H1 (cell line): ENCODE results near the gene GPALPP1. TPM values are rescaled to one million over a fixed set of nuclear protein-coding genes. Genes with fewer than 3 reads are reported as not detected.

ENCODE experiments used
- CTCF ChIA-PET: fragments of 300-600 bp; sonication (Branson Sonifier 250); formaldehyde crosslinking; loops from one replicate; lab custom pipeline; 2021; ENCODE audit not compliant: partially characterized antibody; lab: Charles Lee
- POLR2A ChIA-PET: fragments of 300-600 bp; sonication (Branson Sonifier 250); formaldehyde crosslinking; loops from one replicate; lab custom pipeline; 2021; ENCODE audit warnings: inconsistent platforms; ENCODE audit not compliant: partially characterized antibody; lab: Charles Lee
- DNase-seq, 2 experiments: peaks; one replicate each; pipeline versions ENCODE4 v3.0.0 to v3.0.0-alpha.2; 2010 to 2022; ENCODE audit warnings: low spot score in 2 of 2, low read depth in 1 of 2, mixed read lengths in 1 of 2
- FAIRE-seq: peaks from 2 replicates; lab custom pipeline; 2011; peaks lifted over from hg19 to GRCh38; lab: Jason Lieb, UNC
- H2AFZ ChIP-seq: 2 replicates; pipeline ENCODE4 v1.8.1; 2012; ENCODE audit warnings: low read length, inconsistent platforms
- H2AK5ac ChIP-seq: 2 replicates; pipeline ENCODE4 v1.6.1; 2013; ENCODE audit warnings: low read depth, low read length
- H2BK120ac ChIP-seq: replicated peaks from 2 replicates; pipeline ENCODE3; 2013; ENCODE audit warnings: low read depth, low read length, inconsistent platforms
- H2BK12ac ChIP-seq: 2 replicates; pipeline ENCODE4 v1.6.1; 2013; ENCODE audit warnings: low read depth, low read length
- H2BK15ac ChIP-seq: 2 replicates; pipeline ENCODE4 v1.6.1; 2013; ENCODE audit warnings: low read length
- H2BK20ac ChIP-seq: 2 replicates; pipeline ENCODE4 v1.6.1; 2013; ENCODE audit warnings: low read length
- H2BK5ac ChIP-seq: 2 replicates; pipeline ENCODE4 v1.6.1; 2013; ENCODE audit warnings: low read depth, low read length
- H3K14ac ChIP-seq: 2 replicates; pipeline ENCODE4 v1.6.1; 2013; ENCODE audit warnings: inconsistent platforms; ENCODE audit not compliant: insufficient read length
- H3K18ac ChIP-seq: 2 replicates; pipeline ENCODE4 v1.6.1; 2013; ENCODE audit warnings: low read length; ENCODE audit errors: extremely low read depth
- H3K23ac ChIP-seq: 2 replicates; pipeline ENCODE4 v1.6.1; 2013; ENCODE audit warnings: inconsistent platforms; ENCODE audit not compliant: insufficient read length
- H3K23me2 ChIP-seq: 2 replicates; pipeline ENCODE4 v1.6.1; 2013; ENCODE audit warnings: low read depth, low read length
- H3K27ac ChIP-seq: 2 replicates; pipeline ENCODE4 v1.6.1; 2011; ENCODE audit warnings: low read depth, low read length, inconsistent platforms
- H3K27me3 ChIP-seq, 4 experiments: replicated peaks in 1 of 4; 1 replicate in 1 of 4; 2 replicates in 3 of 4; pipeline versions ENCODE4 v1.6.1 to v1.8.1; 2011 to 2013; ENCODE audit warnings: low read length in 3 of 4, mild to moderate bottlenecking in 3 of 4, inconsistent platforms in 2 of 4, mixed read lengths in 2 of 4, moderate library complexity in 1 of 4; ENCODE audit not compliant: control insufficient read depth in 3 of 4, insufficient read depth in 3 of 4; ENCODE audit errors: extremely low read depth in 1 of 4
- H3K36me3 ChIP-seq, 4 experiments: 2 replicates each; pipeline versions ENCODE4 v1.6.1 to v1.8.1; 2011 to 2013; ENCODE audit warnings: mild to moderate bottlenecking in 4 of 4, low read length in 3 of 4, moderate library complexity in 2 of 4, control low read depth in 1 of 4, inconsistent platforms in 1 of 4; ENCODE audit not compliant: insufficient read depth in 4 of 4, control insufficient read depth in 2 of 4
- H3K4ac ChIP-seq: replicated peaks from 2 replicates; pipeline ENCODE3; 2013; ENCODE audit warnings: low read length, low read depth, mixed read lengths, inconsistent platforms; ENCODE audit not compliant: insufficient read length
- H3K4me1 ChIP-seq, 4 experiments: replicated peaks in 1 of 4; 1 replicate in 1 of 4; 2 replicates in 3 of 4; pipeline versions ENCODE4 v1.6.1 to v1.8.1; 2011 to 2013; ENCODE audit warnings: low read length in 3 of 4, inconsistent platforms in 2 of 4, mixed read lengths in 1 of 4; ENCODE audit not compliant: insufficient read depth in 4 of 4, control insufficient read depth in 3 of 4
- H3K4me2 ChIP-seq, 2 experiments: 2 replicates each; pipeline versions ENCODE4 v1.6.1 to v1.8.1; 2011 to 2013; ENCODE audit warnings: low read depth in 2 of 2, low read length in 2 of 2, control low read depth in 1 of 2, inconsistent platforms in 1 of 2, mild to moderate bottlenecking in 1 of 2; ENCODE audit not compliant: insufficient read depth in 1 of 2
- H3K4me3 ChIP-seq, 4 experiments: fragments of 200-600, 300-600 bp in 1 of 4; sonication (generic), shearing (Covaris generic), sonication (Bioruptor Twin) in 1 of 4; 2 replicates each; pipeline versions ENCODE4 v1.5.1 to v1.8.1; 2011 to 2016; ENCODE audit warnings: low read length in 4 of 4, low read depth in 3 of 4, control low read depth in 2 of 4, inconsistent platforms in 2 of 4, mild to moderate bottlenecking in 2 of 4, mixed read lengths in 1 of 4, moderate library complexity in 1 of 4; ENCODE audit not compliant: insufficient read depth in 2 of 4; ENCODE audit errors: extremely low read depth in 1 of 4
- H3K56ac ChIP-seq: replicated peaks from 2 replicates; pipeline ENCODE3; 2013; ENCODE audit warnings: low read depth, mild to moderate bottlenecking, mixed read lengths, low read length, inconsistent platforms; ENCODE audit not compliant: insufficient read length
- H3K79me1 ChIP-seq: 2 replicates; pipeline ENCODE4 v1.6.1; 2013; ENCODE audit warnings: low read depth, low read length, control low read depth
- H3K79me2 ChIP-seq, 2 experiments: 2 replicates each; pipeline versions ENCODE4 v1.6.1 to v1.8.1; 2012 to 2013; ENCODE audit warnings: low read length in 2 of 2, mild to moderate bottlenecking in 2 of 2, inconsistent platforms in 1 of 2; ENCODE audit not compliant: insufficient read depth in 2 of 2, control insufficient read depth in 1 of 2
- H3K9ac ChIP-seq, 4 experiments: replicated peaks in 1 of 4; 1 replicate in 1 of 4; 2 replicates in 3 of 4; pipeline versions ENCODE4 v1.6.1 to v1.8.1; 2011 to 2013; ENCODE audit warnings: low read depth in 3 of 4, low read length in 3 of 4, control low read depth in 2 of 4, mild to moderate bottlenecking in 2 of 4, moderate library complexity in 2 of 4, inconsistent platforms in 1 of 4; ENCODE audit errors: extremely low read depth in 1 of 4
- H3K9me3 ChIP-seq, 2 experiments: 2 replicates each; pipeline versions ENCODE4 v1.6.1 to v1.8.1; 2012 to 2013; ENCODE audit warnings: mild to moderate bottlenecking in 2 of 2, moderate library complexity in 2 of 2, control low read depth in 1 of 2, inconsistent platforms in 1 of 2, low read depth in 1 of 2, low read length in 1 of 2, mixed read lengths in 1 of 2; ENCODE audit not compliant: insufficient read depth in 2 of 2
- H4K20me1 ChIP-seq, 2 experiments: replicated peaks in 1 of 2; 2 replicates each; pipeline versions ENCODE3 to v1.8.1; 2011 to 2013; ENCODE audit warnings: inconsistent platforms in 2 of 2, low read length in 2 of 2, mild to moderate bottlenecking in 1 of 2; ENCODE audit not compliant: insufficient read depth in 2 of 2, control insufficient read depth in 1 of 2
- H4K5ac ChIP-seq: 2 replicates; pipeline ENCODE4 v1.6.1; 2013; ENCODE audit warnings: low read length, low read depth, mixed read lengths, inconsistent platforms; ENCODE audit not compliant: insufficient read length
- H4K8ac ChIP-seq: 2 replicates; pipeline ENCODE4 v1.8.0; 2013; ENCODE audit warnings: mild to moderate bottlenecking, moderate library complexity, low read length, inconsistent platforms; ENCODE audit not compliant: insufficient read depth; ENCODE audit errors: extremely low read depth
- H4K91ac ChIP-seq: replicated peaks from 2 replicates; pipeline ENCODE3; 2013; ENCODE audit warnings: low read length, mixed read lengths, inconsistent platforms; ENCODE audit not compliant: insufficient read length
- ASH2L ChIP-seq: fragments of 200-600, 300-600 bp; sonication (generic); IDR thresholded peaks from one replicate; pipeline ENCODE4 v1.7.1; 2017; ENCODE audit warnings: low read length
- CBX5 ChIP-seq: fragments of 300-800, 300-1000 bp; sonication (generic); IDR thresholded peaks from 2 replicates; pipeline ENCODE4 v1.7.1; 2016; ENCODE audit warnings: antibody characterized with exemption, low read length, low read depth
- CHD1 ChIP-seq: IDR thresholded peaks from 2 replicates; pipeline ENCODE4 v1.6.1; 2012; ENCODE audit warnings: low read depth, low read length, improper control_type of control experiment
- CHD2 ChIP-seq: IDR thresholded peaks from 2 replicates; pipeline ENCODE4 v1.6.1; 2012; ENCODE audit warnings: low read length, improper control_type of control experiment
- CTBP2 ChIP-seq: IDR thresholded peaks from 2 replicates; pipeline ENCODE4 v1.7.0; 2011; ENCODE audit warnings: borderline replicate concordance, mild to moderate bottlenecking, moderate library complexity, mixed read lengths, low read length; ENCODE audit not compliant: insufficient read depth, insufficient read length
- JUND ChIP-seq: IDR thresholded peaks from 2 replicates; pipeline ENCODE4 v1.6.1; 2011; ENCODE audit warnings: mild to moderate bottlenecking, improper control_type of control experiment, low read length
- NANOG ChIP-seq: IDR thresholded peaks from 2 replicates; pipeline ENCODE4 v1.6.1; 2011; ENCODE audit warnings: low read length, low read depth, mild to moderate bottlenecking, inconsistent platforms; ENCODE audit not compliant: insufficient read depth, poor library complexity, severe bottlenecking
- NRF1 ChIP-seq: IDR thresholded peaks from 2 replicates; pipeline ENCODE4 v1.6.1; 2011; ENCODE audit warnings: mild to moderate bottlenecking, low read depth, low read length, improper control_type of control experiment
- SP1 ChIP-seq: IDR thresholded peaks from 2 replicates; pipeline ENCODE4 v1.6.1; 2011; ENCODE audit warnings: low read depth, low read length
- TAF1 ChIP-seq: IDR thresholded peaks from 2 replicates; pipeline ENCODE4 v1.6.1; 2011; ENCODE audit warnings: mild to moderate bottlenecking, low read depth, low read length
- TCF12 ChIP-seq: IDR thresholded peaks from 2 replicates; pipeline ENCODE4 v1.6.1; 2011; ENCODE audit warnings: low read depth, mild to moderate bottlenecking, low read length
- WGBS, 2 experiments: shearing (Covaris generic) in 1 of 2; methylation state at CpG; one replicate each; pipeline versions ENCODE4 v1.1.6 to v1.1.7; 2013 to 2015; ENCODE audit warnings: low lambda C conversion rate in 2 of 2, mixed read lengths in 2 of 2, inconsistent platforms in 1 of 2, low coverage in 1 of 2, missing lambda C conversion rate in 1 of 2; ENCODE audit not compliant: insufficient replicate concordance in 2 of 2, insufficient coverage in 1 of 2, insufficient read length in 1 of 2; ENCODE audit errors: extremely low coverage in 1 of 2, missing lambda C conversion rate in 1 of 2; 5-methylcytosine and 5-hydroxymethylcytosine counted together
- polyA plus RNA-seq, 7 experiments: library from polyadenylated mRNA; depleted of rRNA in 3 of 7; stranded (reverse) in 5 of 7; unstranded in 2 of 7; fragments of >200 nt in 5 of 7; fragments of 200-250 nt in 2 of 7; gene quantifications; 1 replicate in 5 of 7; 2 replicates in 1 of 7; 4 replicates in 1 of 7; pipeline versions ENCODE4 v1.2.1 to v1.2.3, GENCODE V29; 2011 to 2013; ENCODE audit warnings: missing spikeins in 2 of 7, mixed read lengths in 2 of 7
- total RNA-seq: library from RNA; stranded (reverse); fragmentation: NEBNext Ultra II Directional; extraction: Animal tissue kit (Norgen Biotek cat#: 25700); gene quantifications from 2 replicates; pipeline ENCODE4 v1.2.1, GENCODE V29; 2021

The GPALPP1 gene
- total and polyA plus RNA-seq, 2 of the 8 experiments (the other 6 are each of a cell fraction or from before 2014, with no cell fraction given): 8.5 to 26.1 TPM

- H4K8ac ChIP-seq: no peak overlapping the region
- peaks cover 12 to 56% (median 35%) of the 10 kb centered on the region in 4 experiments for H3K36me3 ChIP-seq
- peaks cover 0 to 5% of the 10 kb centered on the region in 2 experiments; a peak in 2 of 4 replicates for H3K79me2 ChIP-seq
- H3K9ac ChIP-seq: no peak overlapping the region
- no peak overlapping the region for H3K4me2 ChIP-seq
- H3K9me3 ChIP-seq: no peaks in the 10 kb centered on the region
- no peak overlapping the region for H2AK5ac ChIP-seq
- no peak overlapping the region for H3K4ac ChIP-seq
- H4K91ac ChIP-seq: no peak overlapping the region
- no peak overlapping the region for H2BK20ac ChIP-seq
- H3K18ac ChIP-seq: no peak overlapping the region
- no peak overlapping the region for H4K5ac ChIP-seq
- no peaks in the 10 kb centered on the region; a peak in 1 of 7 replicates for H3K4me1 ChIP-seq
- H2BK5ac ChIP-seq: no peak overlapping the region
- H2BK120ac ChIP-seq: no peak overlapping the region
- ChIA-PET CTCF (interaction anchor here (1.2 to 1.5 kb wide), 2 partner anchors 26 to 34 kb away, joined by 3 read pairs; no protein-coding TSS in a partner anchor), POLR2A (interaction anchor here (1.2 kb wide), 1 partner anchor 11 kb away, joined by 4 read pairs; no protein-coding TSS in a partner anchor)
- no peak overlapping the region for H2BK15ac ChIP-seq
- no peak for FAIRE-seq
- no peak for DNase-seq
- TF ChIP-seq CTBP2 (no peak), SP1 (no peak), TAF1 (no peak), CHD2 (no peak), CBX5 (no peak), ASH2L (no peak), CHD1 (no peak), TCF12 (no peak), NRF1 (no peak), JUND (no peak), NANOG (no peak)
- no peak overlapping the region for H2BK12ac ChIP-seq
- no peak overlapping the region for H3K56ac ChIP-seq
- H4K20me1 ChIP-seq: no peaks in the 10 kb centered on the region
- no peaks in the 10 kb centered on the region for H3K27me3 ChIP-seq
- no peak overlapping the region for H3K23ac ChIP-seq
- no peaks in the 10 kb centered on the region; the same call in 1 of the 2 replicates for H3K79me1 ChIP-seq
- no peaks in the 10 kb centered on the region for H3K23me2 ChIP-seq
- no peak overlapping the region for H2AFZ ChIP-seq
- 73 to 86% methylated on average over 1 to 3 of the region's 3 CpGs for WGBS, 2 experiments
- H3K4me3 ChIP-seq: no peak overlapping the region
- no peak overlapping the region for H3K27ac ChIP-seq
- H3K14ac ChIP-seq: no peak overlapping the region
Observed at GRCh38 chr13:44976196-44976595, 13.1 kb upstream of the GPALPP1 start.
